AG20443 (cell line): ENCODE data around the gene NAPEPLD.
"Not testable (repeated sequence)": the region's sequence is repeated elsewhere in the genome, so short reads cannot be mapped to it uniquely, and the experiment has no call there.

Source experiments
- DNase-seq: peaks from one replicate; pipeline ENCODE4 v3.0.0; 2012; ENCODE audit warnings: low spot score, mixed read lengths

NAPEPLD gene

GRCh38 chr7:103065667-103066066 lies 83.2 kb downstream of the NAPEPLD start:
- peak; percentile 25 for DNase-seq

GRCh38 chr7:103063895-103064294 lies 85.0 kb downstream of the NAPEPLD start:
- DNase-seq, result no peak

GRCh38 chr7:103059471-103059870 lies 89.4 kb downstream of the NAPEPLD start:
- no peak for DNase-seq

GRCh38 chr7:103058122-103058521 lies 90.8 kb downstream of the NAPEPLD start:
- DNase-seq, result no peak

GRCh38 chr7:103056006-103056405 lies 92.9 kb downstream of the NAPEPLD start:
- DNase-seq, result not testable (repeated sequence)

- DNase-seq, result no peak
These were observed 97.4 kb downstream of the NAPEPLD start for GRCh38 chr7:103051519-103051918.
